ENCODE measurements around the gene CHRNA4. TPM values are rescaled to one million over a fixed set of nuclear protein-coding genes. Genes with fewer than 3 reads are reported as not detected.
"Not testable (repeated sequence)": the region's sequence is repeated elsewhere in the genome, so short reads cannot be mapped to it uniquely, and the experiment has no call there.

Gene CHRNA4
- total RNA-seq, 1 donor from 2014 or later, result not detected

- no peak overlapping the region for H3K4me3 ChIP-seq (ENCODE audit: low read depth, low read length)
- TF ChIP-seq CTCF (conservative IDR thresholded peaks at IDR 0.05; ENCODE audit: low read depth, low read length), result peak; percentile 91
- DNase-seq (ENCODE audit: low read depth), result no peak
Measured at GRCh38 chr20:63381781-63382431, 20.8 kb upstream of the CHRNA4 start.

- TF ChIP-seq CTCF (conservative IDR thresholded peaks at IDR 0.05; ENCODE audit: low read depth, low read length), result no peak
- H3K4me3 ChIP-seq (ENCODE audit: low read depth, low read length), result no peak overlapping the region
Measured at GRCh38 chr20:63380346-63380870, 19.3 kb upstream of the CHRNA4 start.

GRCh38 chr20:63379872-63380271 lies 18.7 kb upstream of the CHRNA4 start:
- not testable (repeated sequence) for DNase-seq (ENCODE audit: low read depth); H3K4me3 ChIP-seq (ENCODE audit: low read depth, low read length)

More at GRCh38 chr20:63380346-63380870, 19.3 kb upstream of the CHRNA4 start:
- no peak for DNase-seq (ENCODE audit: low read depth)

DNA sequence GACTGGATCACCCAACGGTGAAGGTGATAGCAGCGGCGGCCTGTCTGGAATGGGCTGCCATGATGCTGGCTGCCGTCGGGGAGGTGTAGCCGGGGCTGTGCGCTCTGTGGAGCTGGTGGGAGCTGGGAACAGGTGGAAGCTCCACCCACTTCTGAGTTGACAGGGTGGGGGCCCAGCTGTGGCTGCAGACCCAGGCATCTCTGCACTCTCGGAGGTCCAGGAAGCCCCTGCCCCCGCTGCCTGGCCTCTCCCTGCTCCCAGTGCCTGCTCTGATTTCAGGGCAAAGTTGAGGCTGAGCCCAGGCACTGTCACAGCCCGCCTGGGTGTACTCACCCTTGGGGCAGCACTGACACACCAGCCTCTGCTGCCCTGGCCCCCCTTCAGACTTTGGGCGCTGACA lies 18.1 kb upstream of the CHRNA4 start:
- no peak for DNase-seq (ENCODE audit: low read depth)
- TF ChIP-seq CTCF (conservative IDR thresholded peaks at IDR 0.05; ENCODE audit: low read depth, low read length), result no peak
- no peak overlapping the region for H3K4me3 ChIP-seq (ENCODE audit: low read depth, low read length)

DNA sequence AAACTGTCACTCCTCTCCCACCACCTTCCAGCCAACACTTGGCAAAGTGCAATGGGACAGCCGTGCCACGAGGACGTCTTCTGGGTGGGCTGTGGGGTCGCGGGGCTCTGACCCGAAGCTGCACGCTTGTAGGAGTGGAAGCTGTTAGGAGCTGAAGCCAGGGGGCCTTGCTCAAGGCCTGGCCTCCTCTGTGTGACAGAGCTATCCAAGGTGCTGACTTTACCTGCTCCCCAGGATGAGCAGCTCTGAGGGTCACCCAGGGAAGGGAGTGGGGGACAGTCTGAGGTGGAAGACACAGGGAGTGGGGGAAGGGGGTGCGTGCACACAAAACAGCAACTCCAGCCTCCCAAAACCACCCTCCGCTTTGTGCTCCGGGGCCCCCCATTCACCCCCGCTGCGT lies 17.5 kb upstream of the CHRNA4 start:
- H3K4me3 ChIP-seq (ENCODE audit: low read depth, low read length), result no peak overlapping the region
- TF ChIP-seq CTCF (conservative IDR thresholded peaks at IDR 0.05; ENCODE audit: low read depth, low read length), result no peak
- no peak for DNase-seq (ENCODE audit: low read depth)

- H3K4me3 ChIP-seq (ENCODE audit: low read depth, low read length), result no peak overlapping the region
- no peak for TF ChIP-seq CTCF (conservative IDR thresholded peaks at IDR 0.05; ENCODE audit: low read depth, low read length)
- DNase-seq (ENCODE audit: low read depth), result no peak
Measured at GRCh38 chr20:63377951-63378381, 16.8 kb upstream of the CHRNA4 start.

- no peak overlapping the region for H3K4me3 ChIP-seq (ENCODE audit: low read depth, low read length)
- DNase-seq (ENCODE audit: low read depth), result no peak
- no peak for TF ChIP-seq CTCF (conservative IDR thresholded peaks at IDR 0.05; ENCODE audit: low read depth, low read length)
Measured at GRCh38 chr20:63377256-63377941, 16.2 kb upstream of the CHRNA4 start.
